HG02759 (cell line): ENCODE data around the gene DCLRE1C.
"Not testable (repeated sequence)": the region's sequence is repeated elsewhere in the genome, so short reads cannot be mapped to it uniquely, and the experiment has no call there.

Source experiments
- ATAC-seq: cut with Tn5 transposase; IDR thresholded peaks from one replicate; pipeline ENCODE4 v1.9.1; 2021; ENCODE audit warnings: mild to moderate bottlenecking, moderate library complexity; ENCODE audit not compliant: unreplicated experiment

Gene DCLRE1C

GRCh38 chr10:14891151-14891550 is 62.7 kb downstream of the DCLRE1C start:
- no peak for ATAC-seq

- no peak for ATAC-seq
Measured at GRCh38 chr10:14889318-14889717, 64.6 kb downstream of the DCLRE1C start.

- ATAC-seq: no peak
Measured at GRCh38 chr10:14884082-14884481, 69.8 kb downstream of the DCLRE1C start.

- ATAC-seq: no peak
Measured at GRCh38 chr10:14880229-14880628, 73.7 kb downstream of the DCLRE1C start.

GRCh38 chr10:14879928-14880193 is 74.0 kb downstream of the DCLRE1C start:
- ATAC-seq: no peak

- peak; percentile 28 for ATAC-seq
Measured at GRCh38 chr10:14879124-14879927, 74.6 kb downstream of the DCLRE1C start.

- ATAC-seq: peak; percentile 94
Measured at GRCh38 chr10:14878266-14879123, 75.4 kb downstream of the DCLRE1C start, which contains the start of gene SUV39H2. SUV39H2 (plus strand) TSS chr10:14878866; CDS start chr10:14878889, 23 bp downstream.

- no peak for ATAC-seq
Measured at GRCh38 chr10:14876764-14877163, 77.1 kb downstream of the DCLRE1C start.

GRCh38 chr10:14875941-14876340 is 78.0 kb downstream of the DCLRE1C start:
- ATAC-seq: no peak

- peak; percentile 39 for ATAC-seq
Measured at GRCh38 chr10:14873090-14873760, 80.7 kb downstream of the DCLRE1C start.

- ATAC-seq: not testable (repeated sequence)
Measured at GRCh38 chr10:14864871-14865270, 89.0 kb downstream of the DCLRE1C start.

- ATAC-seq: not testable (repeated sequence)
Measured at GRCh38 chr10:14864466-14864865, 89.4 kb downstream of the DCLRE1C start.

GRCh38 chr10:14860791-14861190 is 93.1 kb downstream of the DCLRE1C start:
- no peak for ATAC-seq

GRCh38 chr10:14859775-14860174 is 94.1 kb downstream of the DCLRE1C start:
- ATAC-seq: no peak

- ATAC-seq: no peak
Measured at GRCh38 chr10:14859043-14859442, 94.9 kb downstream of the DCLRE1C start.

GRCh38 chr10:14858338-14858960 is 95.4 kb downstream of the DCLRE1C start:
- no peak for ATAC-seq

GRCh38 chr10:14855453-14855852 is 98.4 kb downstream of the DCLRE1C start:
- ATAC-seq: no peak

- no peak for ATAC-seq
Measured at GRCh38 chr10:14852236-14852635, 101.7 kb downstream of the DCLRE1C start.
